Activated CD8-positive, alpha-beta memory T cell treated with anti-CD3 and anti-CD28 coated beads for 1 hour (primary cell): ENCODE results near the gene MARK4.
"Not testable (repeated sequence)": the region's sequence is repeated elsewhere in the genome, so short reads cannot be mapped to it uniquely, and the experiment has no call there.

Experiments
- DNase-seq, 2 donors: peaks; one replicate each; pipeline ENCODE4 v3.0.0-alpha.2; 2020; ENCODE audit warnings: low read depth in 1 of 2; ENCODE audit errors: extremely low read depth in 1 of 2

The MARK4 gene

GRCh38 chr19:45304141-45304926 is 53.3 kb downstream of the MARK4 start:
- no peak for DNase-seq

- DNase-seq: no peak
These were observed 53.9 kb downstream of the MARK4 start for GRCh38 chr19:45305007-45305406.

- no peak for DNase-seq
These were observed 54.4 kb downstream of the MARK4 start for GRCh38 chr19:45305421-45305820.

- no peak for DNase-seq
These were observed 55.0 kb downstream of the MARK4 start for GRCh38 chr19:45306040-45306439.

- DNase-seq: no peak
These were observed 55.5 kb downstream of the MARK4 start for GRCh38 chr19:45306518-45307027.

GRCh38 chr19:45307361-45307760 is 56.3 kb downstream of the MARK4 start:
- DNase-seq: no peak

GRCh38 chr19:45309322-45309721 is 58.3 kb downstream of the MARK4 start:
- not testable (repeated sequence) for DNase-seq

- DNase-seq: no peak
These were observed 60.5 kb downstream of the MARK4 start for GRCh38 chr19:45311621-45312020.

GRCh38 chr19:45312285-45312684 is 61.2 kb downstream of the MARK4 start:
- not testable (repeated sequence) for DNase-seq

GRCh38 chr19:45314708-45315245 is 63.7 kb downstream of the MARK4 start:
- no peak for DNase-seq

- no peak for DNase-seq
These were observed 64.2 kb downstream of the MARK4 start for GRCh38 chr19:45315304-45315703.

- no peak for DNase-seq
These were observed 70.1 kb downstream of the MARK4 start for GRCh38 chr19:45320997-45321775.

GRCh38 chr19:45321848-45322247 is 70.8 kb downstream of the MARK4 start:
- DNase-seq: no peak

- no peak for DNase-seq
These were observed 71.2 kb downstream of the MARK4 start for GRCh38 chr19:45322311-45322710.

GRCh38 chr19:45322744-45323281 is 71.7 kb downstream of the MARK4 start, which contains the start of gene CKM:
Gene CKM, minus strand, starts transcription at chr19:45322875. Its CDS starts 3,162 bp downstream, at chr19:45319713.
- no peak for DNase-seq

- DNase-seq: no peak
These were observed 72.6 kb downstream of the MARK4 start for GRCh38 chr19:45323671-45324081.

GRCh38 chr19:45324349-45324907 is 73.4 kb downstream of the MARK4 start:
- DNase-seq: no peak

- no peak for DNase-seq
These were observed 76.5 kb downstream of the MARK4 start for GRCh38 chr19:45327404-45328143.

- DNase-seq: no peak
These were observed 80.3 kb downstream of the MARK4 start for GRCh38 chr19:45331411-45331810.

- no peak for DNase-seq
These were observed 82.7 kb downstream of the MARK4 start for GRCh38 chr19:45333609-45334303.
